Activated CD4-positive, alpha-beta memory T cell treated with anti-CD3 and anti-CD28 coated beads for 36 hours (primary cell): Measurements from ENCODE around the gene BLCAP. TPM values are rescaled to one million over a fixed set of nuclear protein-coding genes. Genes with fewer than 3 reads are reported as not detected.

Source experiments
- CTCF ChIA-PET: fragments of 350-600 bp; sonication (Branson Sonifier 250); formaldehyde crosslinking; loops from one replicate; lab custom pipeline; 2021; ENCODE audit warnings: antibody characterized with exemption, inconsistent platforms; lab: Charles Lee
- POLR2A ChIA-PET: fragments of 350-600 bp; sonication (Branson Sonifier 250); formaldehyde crosslinking; loops from one replicate; lab custom pipeline; 2021; ENCODE audit warnings: antibody characterized with exemption; lab: Charles Lee
- DNase-seq: peaks from one replicate; pipeline ENCODE4 v3.0.0-alpha.2; 2020
- H3K27ac Mint-ChIP-seq: one replicate; pipeline ENCODE4 v1.8.0; 2021; ENCODE audit warnings: mixed read lengths
- H3K27me3 Mint-ChIP-seq: one replicate; pipeline ENCODE4 v1.8.0; 2021; ENCODE audit warnings: mixed read lengths
- H3K36me3 Mint-ChIP-seq: one replicate; pipeline ENCODE4 v1.8.0; 2021; ENCODE audit warnings: mixed read lengths
- H3K4me1 Mint-ChIP-seq: one replicate; pipeline ENCODE4 v1.8.0; 2021; ENCODE audit warnings: low read depth, mixed read lengths
- H3K4me3 Mint-ChIP-seq: one replicate; pipeline ENCODE4 v1.8.0; 2021; ENCODE audit warnings: mild to moderate bottlenecking, mixed read lengths
- H3K9me3 Mint-ChIP-seq: one replicate; pipeline ENCODE4 v1.8.0; 2021; ENCODE audit warnings: mixed read lengths
- intact Hi-C: fragments of 100-400 bp; cut with micrococcal nuclease; formaldehyde crosslinking; loops from one replicate; pipeline ENCODE4 v1.15.1; 2023
- total RNA-seq, 2 experiments: library from RNA; stranded (reverse); gene quantifications; one replicate each; pipeline ENCODE4 v1.2.3, GENCODE V29; 2021

BLCAP gene
- total RNA-seq, 2 experiments from 2014 or later, result 16.0 to 16.4 TPM

DNA sequence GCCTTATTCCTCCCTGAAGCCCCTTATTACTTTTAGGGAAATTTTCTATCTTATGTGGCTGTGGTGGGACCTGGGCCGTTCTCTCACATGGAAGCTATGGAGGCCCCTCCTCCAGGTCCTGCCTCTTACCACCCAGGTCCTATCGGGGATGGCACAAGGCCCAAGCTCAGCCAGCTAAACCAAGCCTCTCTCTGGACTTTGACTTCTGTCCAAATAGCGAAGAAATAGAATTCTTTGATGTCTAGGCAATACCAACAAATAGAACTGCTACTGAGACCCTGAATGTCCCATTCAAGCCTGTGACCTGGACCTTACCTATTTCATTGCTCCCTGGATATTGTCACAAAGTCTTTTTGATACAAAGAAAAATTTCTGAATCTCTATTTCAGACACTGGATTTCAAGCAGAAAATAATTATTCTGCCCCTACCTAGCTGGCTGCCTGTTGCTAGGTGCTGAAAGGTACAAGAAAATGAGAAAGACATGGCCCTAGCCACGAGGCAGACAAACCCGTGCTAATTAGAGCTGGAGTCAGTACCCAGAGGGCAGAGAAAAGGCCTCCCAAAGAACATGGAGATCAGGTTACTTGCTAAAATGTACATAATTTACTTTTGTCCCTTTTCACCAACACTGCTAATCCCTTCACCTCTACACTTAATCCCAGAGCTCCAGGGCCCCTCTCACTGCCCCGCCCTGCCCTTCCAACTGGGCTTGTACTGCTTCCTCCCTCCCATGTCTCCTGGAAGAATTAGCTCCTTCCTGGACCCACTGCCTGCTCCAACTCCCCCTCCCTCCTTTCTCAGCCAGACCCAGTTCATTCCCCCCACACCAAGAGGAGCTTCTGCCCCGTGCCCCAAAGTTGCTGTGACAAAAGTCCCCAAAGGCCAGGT is 22.2 kb downstream of the BLCAP start:
- Mint-ChIP-seq H3K36me3 (peaks cover 3% of the 10 kb centered on the region), H3K9me3 (no peaks in the 10 kb centered on the region), H3K27ac (no peak overlapping the region), H3K27me3 (no peaks in the 10 kb centered on the region), H3K4me3 (no peak overlapping the region), H3K4me1 (no peaks in the 10 kb centered on the region)
- ChIA-PET POLR2A (no interaction called here), CTCF (no interaction called here)
- intact Hi-C loops, result no loop called here
- no peak for DNase-seq

DNA sequence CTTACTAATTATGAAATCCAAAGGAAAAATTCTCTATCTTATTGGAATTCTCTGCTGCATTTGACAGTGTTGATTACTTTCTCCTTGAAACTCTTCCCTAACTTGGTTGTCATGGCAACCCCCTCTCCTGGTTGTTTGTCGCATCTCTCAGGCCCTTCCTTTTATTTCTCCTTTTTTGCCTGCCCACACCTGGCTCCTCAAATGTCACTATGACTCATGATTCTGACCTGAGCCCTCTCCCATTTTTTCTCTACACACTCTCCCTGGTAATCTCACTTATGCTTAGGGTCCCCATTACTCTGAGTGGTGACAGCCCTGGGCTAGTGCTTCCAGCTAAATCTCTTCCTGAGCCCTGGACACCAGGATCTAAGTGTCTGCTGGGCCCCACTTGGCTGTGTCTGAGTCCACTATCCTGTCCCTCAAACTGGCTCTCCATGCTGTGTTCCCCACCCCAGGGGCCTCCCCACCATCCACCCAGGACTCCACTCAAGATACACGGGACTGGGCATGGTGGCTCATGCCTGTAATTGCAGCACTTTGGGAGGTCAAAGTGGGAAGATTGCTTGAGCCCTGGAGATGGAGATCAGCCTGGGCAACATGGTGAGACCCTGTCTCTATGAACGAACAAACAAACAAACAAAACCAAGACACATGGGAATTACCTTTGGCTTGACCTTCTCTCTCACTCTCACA is 23.1 kb downstream of the BLCAP start:
- no peaks in the 10 kb centered on the region for H3K27me3 Mint-ChIP-seq
- no peak overlapping the region for H3K27ac Mint-ChIP-seq
- H3K9me3 Mint-ChIP-seq, result no peaks in the 10 kb centered on the region
- intact Hi-C loops, result no loop called here
- no peaks in the 10 kb centered on the region for H3K4me1 Mint-ChIP-seq
- ChIA-PET POLR2A (no interaction called here), CTCF (no interaction called here)
- no peak for DNase-seq
- peaks cover 2% of the 10 kb centered on the region for H3K36me3 Mint-ChIP-seq
- no peak overlapping the region for H3K4me3 Mint-ChIP-seq

DNA sequence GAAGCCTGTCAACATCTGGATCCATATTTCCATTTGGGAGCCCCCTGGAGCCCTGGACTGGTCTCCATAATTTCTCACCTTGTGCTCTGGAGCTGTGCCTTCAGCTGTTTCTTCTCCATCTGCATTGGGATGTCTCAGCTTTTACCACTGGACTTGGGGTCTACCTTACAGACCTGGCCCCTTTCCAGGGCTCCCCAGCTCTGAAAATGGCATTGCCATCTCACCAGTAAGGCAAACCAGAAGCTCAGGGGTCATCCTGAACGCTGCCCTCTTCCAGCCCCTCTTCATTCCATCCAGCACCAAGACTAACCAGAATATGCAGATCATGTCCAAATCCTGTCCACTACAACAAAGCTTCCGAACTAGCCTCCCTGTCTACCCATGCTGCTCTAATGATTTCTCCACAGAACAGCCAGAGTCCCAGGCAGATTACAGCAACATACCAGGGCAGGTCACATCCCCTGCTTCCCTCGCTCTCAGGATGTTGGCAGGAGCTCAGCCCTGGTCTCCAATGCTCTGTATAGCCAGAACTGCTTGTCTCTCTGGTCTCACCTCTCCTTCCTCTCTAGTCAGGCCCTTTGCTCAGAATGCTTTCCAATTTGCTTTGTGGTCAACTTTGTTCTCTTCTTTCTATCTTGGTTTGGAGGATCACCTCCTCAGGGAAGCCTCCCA is 24.3 kb downstream of the BLCAP start:
- Mint-ChIP-seq H3K36me3 (no peaks in the 10 kb centered on the region), H3K4me3 (no peak overlapping the region), H3K4me1 (no peaks in the 10 kb centered on the region), H3K27me3 (no peaks in the 10 kb centered on the region), H3K27ac (no peak overlapping the region), H3K9me3 (no peaks in the 10 kb centered on the region)
- POLR2A ChIA-PET, result no interaction called here
- intact Hi-C loops, result no loop called here
- no peak for DNase-seq
- CTCF ChIA-PET, result interaction anchor here (0.5 kb wide), 1 partner anchor 227 kb away, joined by 4 read pairs; no protein-coding TSS in a partner anchor

DNA sequence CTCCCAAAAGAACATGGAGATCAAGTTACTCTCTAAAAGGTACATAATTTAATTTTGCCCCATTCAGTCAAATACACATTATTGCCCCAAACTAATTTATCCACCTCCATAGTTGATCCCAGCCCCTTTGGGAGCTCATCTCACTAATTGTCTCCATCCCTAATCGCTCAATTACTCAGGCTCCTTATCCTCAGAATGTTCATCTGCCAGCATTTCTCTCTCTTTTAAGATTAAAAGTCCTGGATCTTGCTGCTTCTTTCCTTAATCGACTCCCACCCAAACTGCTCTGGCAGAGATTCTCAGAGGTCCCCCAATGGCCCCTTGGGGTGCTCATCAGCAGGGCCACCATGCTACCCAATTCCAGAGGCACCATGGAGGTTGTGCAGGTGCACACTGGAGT is 25.0 kb downstream of the BLCAP start:
- no peaks in the 10 kb centered on the region for H3K9me3 Mint-ChIP-seq
- DNase-seq, result no peak
- ChIA-PET POLR2A (no interaction called here), CTCF (no interaction called here)
- H3K27ac Mint-ChIP-seq, result no peak overlapping the region
- intact Hi-C loops, result no loop called here
- no peaks in the 10 kb centered on the region for H3K36me3 Mint-ChIP-seq
- H3K27me3 Mint-ChIP-seq, result no peaks in the 10 kb centered on the region
- no peaks in the 10 kb centered on the region for H3K4me1 Mint-ChIP-seq
- no peak overlapping the region for H3K4me3 Mint-ChIP-seq

DNA sequence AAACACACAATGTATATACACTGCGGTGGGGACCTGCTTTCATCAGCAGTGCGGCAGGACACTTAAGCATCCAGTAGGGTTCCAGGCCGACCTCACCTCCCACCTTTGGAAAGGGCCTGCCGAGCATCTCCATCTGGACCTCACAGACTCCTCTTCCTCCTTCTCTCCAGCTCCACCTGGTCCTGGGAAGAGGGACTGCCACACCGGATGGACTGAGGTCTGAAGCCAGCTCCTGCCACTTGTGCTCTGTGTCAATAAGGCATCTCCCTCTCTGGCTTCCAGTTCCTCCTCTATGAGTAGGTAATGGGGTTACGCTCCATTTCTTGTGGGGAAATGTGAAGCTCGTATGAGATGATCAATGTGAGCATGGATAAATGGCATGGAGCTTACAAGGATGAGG is 25.7 kb downstream of the BLCAP start:
- Mint-ChIP-seq H3K27ac (no peak overlapping the region), H3K9me3 (no peaks in the 10 kb centered on the region), H3K4me1 (no peaks in the 10 kb centered on the region), H3K27me3 (no peaks in the 10 kb centered on the region), H3K36me3 (no peaks in the 10 kb centered on the region), H3K4me3 (no peak overlapping the region)
- DNase-seq, result no peak
- ChIA-PET POLR2A (no interaction called here), CTCF (interaction anchor here (0.6 kb wide), 1 partner anchor 336 kb away, joined by 5 read pairs; no protein-coding TSS in a partner anchor)
- intact Hi-C loops, result no loop called here

DNA sequence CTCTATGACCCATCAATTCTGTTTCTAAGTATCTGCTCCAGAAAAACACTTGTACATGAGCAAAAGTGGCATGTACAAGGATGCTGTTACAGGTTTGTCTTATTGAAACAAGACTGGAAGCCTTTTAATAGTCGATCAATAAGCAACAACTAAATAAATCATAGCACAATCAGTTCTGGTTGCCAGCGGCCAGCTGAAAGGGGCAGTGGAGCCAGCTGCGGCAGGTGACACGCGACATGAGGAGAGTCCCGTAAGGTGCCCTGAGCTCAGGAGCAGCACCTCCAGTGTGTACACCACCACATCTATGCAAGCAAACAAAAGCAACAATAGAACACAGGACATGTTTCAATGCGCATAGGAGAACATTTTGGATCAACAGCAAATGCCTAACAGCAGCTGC is 27.4 kb downstream of the BLCAP start:
- Mint-ChIP-seq H3K4me3 (no peak overlapping the region), H3K27ac (no peak overlapping the region), H3K27me3 (no peaks in the 10 kb centered on the region), H3K9me3 (no peaks in the 10 kb centered on the region), H3K4me1 (no peaks in the 10 kb centered on the region), H3K36me3 (no peaks in the 10 kb centered on the region)
- intact Hi-C loops, result no loop called here
- DNase-seq, result no peak
- ChIA-PET POLR2A (no interaction called here), CTCF (no interaction called here)

DNA sequence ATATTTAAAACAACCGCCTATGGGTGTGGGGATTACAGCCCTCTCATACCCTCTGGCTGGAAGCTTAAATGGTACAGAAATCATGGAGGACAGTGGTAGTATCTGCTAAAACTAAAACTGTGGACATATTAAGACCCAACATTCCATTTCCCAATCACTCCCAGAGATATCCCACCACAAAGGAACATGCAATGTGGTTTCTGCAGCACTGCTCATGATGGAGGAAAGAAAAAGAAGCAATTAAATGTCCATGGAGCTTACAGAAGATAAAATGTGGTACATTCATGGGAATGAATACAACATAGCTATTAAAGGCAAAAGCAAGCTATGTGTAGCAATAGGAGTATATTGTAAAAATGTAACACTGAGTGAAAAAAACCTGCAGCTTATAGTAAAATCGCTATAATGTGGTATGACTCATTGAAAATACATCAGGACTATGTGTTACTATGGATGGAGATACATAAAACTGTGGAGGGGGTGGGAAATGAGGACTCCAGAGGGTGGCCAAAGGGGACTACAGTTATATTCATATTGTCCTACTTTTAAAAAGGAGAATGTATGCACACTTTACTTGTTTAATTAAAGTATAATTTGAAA is 29.5 kb downstream of the BLCAP start:
- Mint-ChIP-seq H3K9me3 (no peaks in the 10 kb centered on the region), H3K36me3 (peaks cover under 1% of the 10 kb centered on the region), H3K4me3 (no peak overlapping the region), H3K27me3 (no peaks in the 10 kb centered on the region), H3K4me1 (no peaks in the 10 kb centered on the region), H3K27ac (no peak overlapping the region)
- intact Hi-C loops, result no loop called here
- DNase-seq, result no peak
- ChIA-PET CTCF (no interaction called here), POLR2A (no interaction called here)

DNA sequence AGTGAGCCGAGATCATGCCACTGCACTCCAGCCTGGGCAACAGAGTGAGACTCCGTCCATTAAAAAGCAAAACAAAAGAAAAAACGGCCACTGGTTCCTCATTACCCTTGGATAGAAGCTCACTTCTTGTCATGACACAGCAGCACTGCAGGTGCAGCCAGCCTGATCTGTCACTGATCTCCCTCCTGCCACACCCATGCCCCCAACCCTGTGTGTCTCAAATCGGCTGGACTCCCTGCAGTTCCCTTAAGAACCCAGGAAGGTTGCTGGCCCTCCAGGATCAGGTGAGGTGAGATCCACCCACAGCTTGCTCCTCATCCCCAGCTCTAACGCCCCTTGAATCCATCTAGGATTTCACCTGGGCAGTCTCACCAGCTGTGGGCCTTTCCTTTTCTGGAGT is 32.9 kb downstream of the BLCAP start:
- H3K36me3 Mint-ChIP-seq, result peaks cover 10% of the 10 kb centered on the region
- no peak for DNase-seq
- no peaks in the 10 kb centered on the region for H3K9me3 Mint-ChIP-seq
- POLR2A ChIA-PET, result no interaction called here
- H3K4me1 Mint-ChIP-seq, result no peaks in the 10 kb centered on the region
- no peaks in the 10 kb centered on the region for H3K27me3 Mint-ChIP-seq
- intact Hi-C loops, result no loop called here
- CTCF ChIA-PET, result interaction anchor here (1.3 kb wide), 1 partner anchor 40 kb away, joined by 3 read pairs; no protein-coding TSS in a partner anchor
- no peak overlapping the region for H3K4me3 Mint-ChIP-seq
- H3K27ac Mint-ChIP-seq, result no peak overlapping the region

DNA sequence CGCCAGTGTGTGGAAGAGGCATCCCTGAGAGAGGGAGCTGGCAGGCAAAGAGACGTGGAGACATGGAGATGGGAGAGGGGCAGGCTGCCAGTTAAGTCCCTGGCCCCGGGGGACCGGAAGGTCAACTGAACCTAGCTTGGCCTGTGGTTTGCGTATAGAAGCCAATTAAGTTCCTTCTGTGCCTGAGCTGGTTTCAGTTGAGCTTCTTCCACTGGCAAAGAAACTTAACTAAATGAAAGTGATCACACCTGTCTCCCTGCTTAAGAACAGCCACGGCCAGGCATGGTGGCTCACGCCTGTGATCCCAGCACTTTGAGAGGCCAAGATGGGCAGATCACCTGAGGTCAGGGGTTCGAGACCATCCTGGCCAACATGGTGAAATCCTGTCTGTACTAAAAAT is 33.4 kb downstream of the BLCAP start:
- no peaks in the 10 kb centered on the region for H3K9me3 Mint-ChIP-seq
- intact Hi-C loops, result no loop called here
- no peak overlapping the region for H3K4me3 Mint-ChIP-seq
- ChIA-PET POLR2A (no interaction called here), CTCF (no interaction called here)
- no peak for DNase-seq
- H3K27ac Mint-ChIP-seq, result no peak overlapping the region
- H3K36me3 Mint-ChIP-seq, result peaks cover 10% of the 10 kb centered on the region
- no peaks in the 10 kb centered on the region for H3K27me3 Mint-ChIP-seq
- no peaks in the 10 kb centered on the region for H3K4me1 Mint-ChIP-seq

DNA sequence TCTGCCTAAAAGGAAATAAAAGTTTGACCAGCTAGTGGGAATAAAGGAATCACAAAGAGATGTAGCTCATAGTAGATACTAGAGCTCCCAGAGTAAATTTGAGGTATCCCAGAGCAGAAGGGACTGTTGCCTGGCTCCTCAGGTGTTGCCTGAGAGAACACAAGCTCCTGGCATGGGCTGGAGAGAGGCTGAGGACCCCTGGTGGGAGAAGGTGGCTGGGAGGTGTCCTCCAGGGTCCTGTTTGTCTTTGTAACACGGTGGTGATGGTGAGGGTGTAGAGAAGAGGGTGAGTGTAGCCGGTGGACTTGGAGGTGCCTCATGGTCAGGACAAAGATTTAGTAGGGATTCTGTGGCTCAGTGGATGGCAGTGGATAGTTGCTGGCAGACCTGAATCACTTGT is 34.7 kb downstream of the BLCAP start:
- intact Hi-C loops, result no loop called here
- Mint-ChIP-seq H3K4me1 (no peaks in the 10 kb centered on the region), H3K27me3 (no peaks in the 10 kb centered on the region), H3K36me3 (peaks cover 10% of the 10 kb centered on the region), H3K27ac (no peak overlapping the region), H3K9me3 (no peaks in the 10 kb centered on the region), H3K4me3 (no peak overlapping the region)
- CTCF ChIA-PET, result interaction anchor here (0.6 kb wide), 1 partner anchor 225 kb away, joined by 3 read pairs; no protein-coding TSS in a partner anchor
- POLR2A ChIA-PET, result no interaction called here
- DNase-seq, result no peak

DNA sequence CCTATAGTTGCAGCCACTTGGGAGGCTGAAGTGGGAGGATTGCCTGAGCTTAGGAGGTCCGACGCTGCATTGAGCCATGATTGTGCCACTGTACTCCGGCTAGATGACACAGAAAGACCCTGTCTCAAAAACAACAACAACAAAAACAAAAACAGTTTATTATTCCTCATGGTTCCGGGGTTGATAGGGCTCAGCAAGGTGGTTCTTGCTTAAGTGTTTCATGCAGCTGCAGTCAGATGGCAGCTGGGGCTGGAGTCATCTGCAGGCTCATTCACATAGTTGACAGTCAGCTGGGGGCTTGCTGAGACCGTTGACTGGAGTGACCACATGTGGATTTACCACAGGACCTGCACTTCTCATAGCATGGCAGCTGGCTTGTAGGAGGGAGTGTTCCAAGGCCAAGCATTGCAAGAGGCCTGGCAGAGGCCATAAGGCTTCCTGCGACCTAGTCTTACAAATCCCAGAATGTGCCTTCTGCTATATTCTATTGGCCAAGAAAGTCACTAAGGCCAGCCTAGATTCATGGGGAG is 35.5 kb downstream of the BLCAP start:
- H3K4me1 Mint-ChIP-seq, result no peaks in the 10 kb centered on the region
- peaks cover 10% of the 10 kb centered on the region for H3K36me3 Mint-ChIP-seq
- intact Hi-C loops, result no loop called here
- H3K27me3 Mint-ChIP-seq, result no peaks in the 10 kb centered on the region
- DNase-seq, result no peak
- ChIA-PET POLR2A (no interaction called here), CTCF (no interaction called here)
- no peaks in the 10 kb centered on the region for H3K9me3 Mint-ChIP-seq
- no peak overlapping the region for H3K27ac Mint-ChIP-seq
- H3K4me3 Mint-ChIP-seq, result no peak overlapping the region
